ENCODE measurements around the gene STPG2.

- no peak for TF ChIP-seq BHLHE40 (IDR thresholded peaks at IDR 0.05; ENCODE audit: borderline replicate concordance)
- no peak for TF ChIP-seq SP1 (IDR thresholded peaks at IDR 0.05)
- TF ChIP-seq PKNOX1 (IDR thresholded peaks at IDR 0.05): no peak
- no peak for TF ChIP-seq TARDBP (IDR thresholded peaks at IDR 0.05)
- TF ChIP-seq FOXA1 (IDR thresholded peaks at IDR 0.05): no peak
- TF ChIP-seq ELF4 (IDR thresholded peaks at IDR 0.05): no peak
- no peak for TF ChIP-seq ZNF384 (IDR thresholded peaks at IDR 0.05)
- no peak for TF ChIP-seq FOXK2 (IDR thresholded peaks at IDR 0.05)
Observed at GRCh38 chr4:97720869-97721432, 422.3 kb downstream of the STPG2 start.

All from HEK293T (cell line).